ENCODE data around the gene CBFA2T3. TPM values are rescaled to one million over a fixed set of nuclear protein-coding genes. Genes with fewer than 3 reads are reported as not detected.

Gene CBFA2T3
- total RNA-seq, 1 experiment from 2014 or later: 2.9 TPM

DNA sequence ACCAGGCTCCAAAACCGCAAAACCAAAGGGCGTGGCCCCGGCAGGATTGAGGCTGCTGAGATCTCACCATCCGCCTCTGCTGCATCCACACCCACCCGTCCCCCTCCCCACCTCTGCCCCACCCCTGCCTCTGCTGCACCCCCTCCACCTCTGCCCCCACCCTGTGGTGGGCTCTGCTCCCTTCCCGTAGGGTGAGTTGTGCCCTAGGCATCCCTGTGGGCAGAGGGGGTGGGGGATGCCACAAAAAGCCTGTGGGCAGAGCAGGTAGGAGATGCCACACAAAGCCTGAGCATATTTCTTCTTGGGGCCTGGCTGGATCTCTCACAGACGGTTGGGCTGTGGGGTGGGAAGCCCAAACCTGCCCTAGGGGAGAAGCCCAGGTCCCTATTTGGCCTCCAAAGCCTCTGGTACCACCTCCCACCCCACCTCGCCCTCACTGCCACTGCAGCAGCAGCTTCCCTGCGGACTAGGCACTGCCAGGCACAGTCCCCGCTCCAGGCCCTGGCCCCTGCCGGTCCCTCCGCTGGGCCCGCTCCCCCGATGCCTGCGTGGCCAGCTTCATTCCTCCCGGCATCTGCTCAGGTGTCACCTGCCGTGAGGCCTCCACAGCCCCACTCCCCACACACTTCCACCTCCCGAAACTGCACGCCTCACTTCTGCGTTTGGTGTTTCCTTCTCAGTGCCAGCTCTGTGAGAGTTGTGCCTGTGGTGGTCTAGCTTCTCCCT, 99.3 kb downstream of the CBFA2T3 start:
- Histone ChIP-seq H2BK15ac (ENCODE audit: low read depth, low read length) (no peak overlapping the region), H3K56ac (ENCODE audit: insufficient read length, low read depth, low read length) (no peak overlapping the region), H3K23me2 (ENCODE audit: insufficient read length, low read depth, low read length, poor library complexity, severe bottlenecking) (no peaks in the 10 kb centered on the region), H2BK120ac (ENCODE audit: low read depth, low read length, poor library complexity, severe bottlenecking) (no peak overlapping the region), H2AK5ac (ENCODE audit: insufficient read length, low read length) (no peak overlapping the region), H4K8ac (replicated peaks; ENCODE audit: insufficient read length, low read depth, low read length) (no peak overlapping the region), H2BK12ac (ENCODE audit: insufficient read length, low read depth, low read length) (no peak overlapping the region), H3K9ac (ENCODE audit: extremely low read depth, insufficient read length, low read length) (no peak overlapping the region), H3T11ph (ENCODE audit: low read length) (no peak overlapping the region), H3K9me3 (ENCODE audit: control insufficient read depth, low read depth, low read length) (no peaks in the 10 kb centered on the region), H3K79me2 (ENCODE audit: insufficient read depth, low read length) (no peaks in the 10 kb centered on the region), H4K20me1 (ENCODE audit: control insufficient read depth, insufficient read depth, insufficient read length) (no peaks in the 10 kb centered on the region), H3K4me2 (ENCODE audit: insufficient read depth, insufficient read length, low read length) (no peak overlapping the region), H3K4ac (ENCODE audit: low read depth, low read length) (no peak overlapping the region), H3K14ac (ENCODE audit: insufficient read depth, low read length) (no peak overlapping the region), H4K5ac (ENCODE audit: insufficient read length, low read depth, low read length) (no peak overlapping the region), H3K18ac (ENCODE audit: insufficient read length, low read depth, low read length) (no peak overlapping the region), H3K79me1 (ENCODE audit: insufficient read depth, low read depth, low read length, poor library complexity, severe bottlenecking) (no peaks in the 10 kb centered on the region), H2BK5ac (ENCODE audit: insufficient read length, low read length) (no peak overlapping the region), H3K23ac (ENCODE audit: insufficient read length, low read depth, low read length) (no peak overlapping the region), H3K4me1 (ENCODE audit: insufficient read depth, low read length) (no peaks in the 10 kb centered on the region), H4K91ac (ENCODE audit: insufficient read length, low read depth, low read length) (no peak overlapping the region), H3K27ac (ENCODE audit: insufficient read length, low read depth, low read length) (no peak overlapping the region), H3K27me3 (ENCODE audit: insufficient read depth, low read length) (no peaks in the 10 kb centered on the region), H2BK20ac (ENCODE audit: low read depth, low read length, poor library complexity, severe bottlenecking) (no peak overlapping the region), H2AFZ (ENCODE audit: low read length) (no peak overlapping the region)
- H3K9me3 Mint-ChIP-seq: no peaks in the 10 kb centered on the region
- H3K36me3 Mint-ChIP-seq (ENCODE audit: insufficient read depth in 1 of 3, low read depth in 3 of 3): no peaks in the 10 kb centered on the region
- H3K27me3 Mint-ChIP-seq (ENCODE audit: low read depth): no peaks in the 10 kb centered on the region
- no peak overlapping the region for H3K4me3 Mint-ChIP-seq
- no CpG with 5 or more reads among the region's 20 CpGs for WGBS (ENCODE audit: extremely low coverage, insufficient read length, low lambda C conversion rate)
- H3K27ac Mint-ChIP-seq: no peak overlapping the region
- TF ChIP-seq, protein P1, sequence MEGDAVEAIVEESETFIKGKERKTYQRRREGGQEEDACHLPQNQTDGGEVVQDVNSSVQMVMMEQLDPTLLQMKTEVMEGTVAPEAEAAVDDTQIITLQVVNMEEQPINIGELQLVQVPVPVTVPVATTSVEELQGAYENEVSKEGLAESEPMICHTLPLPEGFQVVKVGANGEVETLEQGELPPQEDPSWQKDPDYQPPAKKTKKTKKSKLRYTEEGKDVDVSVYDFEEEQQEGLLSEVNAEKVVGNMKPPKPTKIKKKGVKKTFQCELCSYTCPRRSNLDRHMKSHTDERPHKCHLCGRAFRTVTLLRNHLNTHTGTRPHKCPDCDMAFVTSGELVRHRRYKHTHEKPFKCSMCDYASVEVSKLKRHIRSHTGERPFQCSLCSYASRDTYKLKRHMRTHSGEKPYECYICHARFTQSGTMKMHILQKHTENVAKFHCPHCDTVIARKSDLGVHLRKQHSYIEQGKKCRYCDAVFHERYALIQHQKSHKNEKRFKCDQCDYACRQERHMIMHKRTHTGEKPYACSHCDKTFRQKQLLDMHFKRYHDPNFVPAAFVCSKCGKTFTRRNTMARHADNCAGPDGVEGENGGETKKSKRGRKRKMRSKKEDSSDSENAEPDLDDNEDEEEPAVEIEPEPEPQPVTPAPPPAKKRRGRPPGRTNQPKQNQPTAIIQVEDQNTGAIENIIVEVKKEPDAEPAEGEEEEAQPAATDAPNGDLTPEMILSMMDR (conservative IDR thresholded peaks at IDR 0.05): no peak
- peaks cover 0 to 11% of the 10 kb centered on the region in 2 experiments; a peak in 1 of 4 replicates for H3K4me1 Mint-ChIP-seq
- no peak for DNase-seq

Data from H9 (cell line).